PFSK-1 (cell line): Measurements from ENCODE around the gene TNFRSF12A.

ENCODE experiments used
- FOXP2 ChIP-seq: optimal IDR thresholded peaks from 2 replicates; pipeline ENCODE3; 2011; ENCODE audit warnings: borderline replicate concordance, control low read depth, inconsistent platforms; ENCODE audit not compliant: insufficient read depth; ENCODE audit errors: extremely low read length, extremely low read depth
- POLR2AphosphoS5 ChIP-seq: IDR thresholded peaks from 2 replicates; pipeline ENCODE4 v1.6.1; 2012; ENCODE audit warnings: low read depth, mild to moderate bottlenecking, control low read depth, low read length, moderate library complexity
- REST ChIP-seq, 2 experiments: IDR thresholded peaks; 2 replicates each; pipeline versions ENCODE4 v1.6.1 to v1.8.0; 2011 to 2012; ENCODE audit warnings: low read depth in 2 of 2, low read length in 2 of 2, control low read depth in 1 of 2, inconsistent platforms in 1 of 2, mild to moderate bottlenecking in 1 of 2, moderate library complexity in 1 of 2; ENCODE audit not compliant: insufficient read depth in 1 of 2
- SIN3A ChIP-seq: IDR thresholded peaks from 2 replicates; pipeline ENCODE4 v1.6.1; 2012; ENCODE audit warnings: mild to moderate bottlenecking, low read length, moderate library complexity, borderline replicate concordance; ENCODE audit not compliant: insufficient read depth
- TAF1 ChIP-seq: IDR thresholded peaks from 2 replicates; pipeline ENCODE4 v1.6.1; 2012; ENCODE audit warnings: low read length, control low read depth, borderline replicate concordance; ENCODE audit not compliant: insufficient read depth

Gene TNFRSF12A

DNA sequence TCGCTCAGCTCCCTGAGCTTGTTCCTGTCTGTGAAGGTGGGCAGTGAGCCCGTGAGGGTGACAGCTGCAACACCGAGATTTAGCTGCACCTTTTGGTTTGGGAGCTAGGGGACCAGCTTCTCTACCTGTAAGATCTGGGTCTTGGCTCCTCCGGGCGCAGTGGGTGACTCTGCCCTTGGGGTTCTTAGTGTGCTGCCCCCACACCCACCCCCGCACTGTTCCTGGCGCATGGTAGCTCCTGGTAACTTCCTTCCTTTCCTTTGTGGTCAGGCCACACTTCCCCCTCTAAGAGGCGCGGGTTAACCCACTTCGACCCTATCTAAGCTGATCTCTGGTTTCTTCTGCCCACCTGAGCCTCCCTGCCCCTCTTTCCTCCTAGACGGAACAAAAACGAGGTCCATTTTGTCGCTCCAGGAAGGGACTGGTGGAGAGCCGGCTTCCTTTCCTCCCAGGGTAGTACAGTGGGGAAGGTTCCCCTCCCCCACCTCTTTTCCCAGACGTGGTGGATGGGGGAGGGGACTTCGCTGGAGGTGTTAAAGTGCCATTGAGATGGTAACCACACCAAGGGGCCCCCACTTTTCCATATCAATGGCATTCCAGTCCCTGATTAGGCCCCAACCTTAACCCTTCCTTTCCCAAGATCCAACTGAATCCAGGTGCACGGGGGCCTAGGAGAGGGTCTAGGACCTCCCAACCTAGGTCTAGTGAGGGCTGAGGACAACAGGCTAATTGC lies 12.0 kb upstream of the TNFRSF12A start:
- TF ChIP-seq SIN3A (no peak), REST (IDR thresholded peaks at IDR 0.05; ENCODE audit: insufficient read depth in 1 of 2, low read depth in 2 of 2, low read length in 2 of 2) (no peak), FOXP2 (no peak)

- TF ChIP-seq TAF1: no peak
- TF ChIP-seq REST (IDR thresholded peaks at IDR 0.05; ENCODE audit: insufficient read depth in 1 of 2, low read depth in 2 of 2, low read length in 2 of 2): no peak
- TF ChIP-seq SIN3A: no peak
- TF ChIP-seq POLR2AphosphoS5: no peak
- no peak for TF ChIP-seq FOXP2
Measured at GRCh38 chr16:3008690-3009037, 11.5 kb upstream of the TNFRSF12A start.

DNA sequence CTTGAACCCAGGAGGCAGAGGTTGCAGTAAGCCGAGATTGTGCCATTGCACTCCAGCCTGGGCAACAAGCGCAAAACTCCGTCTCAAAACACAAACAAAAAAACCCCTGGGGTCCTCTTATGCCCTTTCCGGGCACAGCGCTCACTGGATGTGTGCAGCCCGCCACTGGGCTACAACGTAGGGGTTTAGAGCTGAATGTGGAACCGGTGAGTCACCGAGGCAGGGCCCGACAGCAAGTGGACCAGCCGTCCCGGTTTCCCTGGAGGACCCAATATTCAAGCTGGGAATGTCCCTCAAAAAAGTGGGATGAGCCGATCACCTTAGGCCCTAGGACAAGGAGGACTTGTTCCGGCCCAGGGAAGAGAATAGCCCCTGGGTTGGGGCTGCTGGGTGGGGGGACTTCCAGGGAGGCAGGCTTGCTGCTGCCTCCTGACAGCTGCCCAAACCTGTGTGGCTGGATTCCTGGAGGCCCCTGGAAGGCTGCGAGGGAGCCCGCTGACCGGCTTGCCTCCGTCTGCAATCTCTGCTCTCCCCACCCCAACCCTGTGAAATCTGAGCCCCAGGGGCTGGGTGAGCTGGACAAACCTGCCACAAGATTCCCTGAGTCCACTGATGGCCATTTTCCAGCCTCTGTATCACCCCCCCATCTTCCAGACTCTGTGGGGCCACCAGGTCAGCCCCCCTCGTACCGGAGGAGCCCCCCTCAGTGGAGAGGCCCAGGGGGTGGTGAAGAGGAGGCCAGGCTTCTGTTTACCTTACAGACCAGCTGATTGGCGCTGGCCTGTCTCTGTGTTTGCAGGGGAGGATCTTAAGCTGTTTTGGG lies 10.4 kb upstream of the TNFRSF12A start:
- TF ChIP-seq FOXP2: no peak
- TF ChIP-seq POLR2AphosphoS5: no peak
- no peak for TF ChIP-seq REST (IDR thresholded peaks at IDR 0.05; ENCODE audit: insufficient read depth in 1 of 2, low read depth in 2 of 2, low read length in 2 of 2)
- no peak for TF ChIP-seq SIN3A
- TF ChIP-seq TAF1: no peak

GRCh38 chr16:3010510-3010909 lies 9.7 kb upstream of the TNFRSF12A start:
- TF ChIP-seq SIN3A: no peak
- TF ChIP-seq POLR2AphosphoS5: no peak
- TF ChIP-seq REST (IDR thresholded peaks at IDR 0.05; ENCODE audit: insufficient read depth in 1 of 2, low read depth in 2 of 2, low read length in 2 of 2): no peak
- TF ChIP-seq FOXP2: no peak
- no peak for TF ChIP-seq TAF1
